ENCODE measurements around the gene OLIG3. TPM values are rescaled to one million over a fixed set of nuclear protein-coding genes. Genes with fewer than 3 reads are reported as not detected.

OLIG3 gene
- polyA plus RNA-seq (2011; rRNA removed) = not detected in 2 replicates
- not detected in 2 replicates for polyA minus RNA-seq (2011; rRNA and poly(A)+ RNA removed)

GRCh38 chr6:137494281-137494987 is at the start of gene OLIG3:
OLIG3 (minus strand) TSS chr6:137494394; CDS start chr6:137494170, 224 bp downstream.
- CTCF ChIA-PET = interaction anchor here (1.2 kb wide), 1 partner anchor 32 kb away, joined by 3 read pairs; no protein-coding TSS in a partner anchor
- Histone ChIP-seq H3K27me3 (ENCODE audit: control insufficient read depth, insufficient read depth, low read length) (peaks cover 94% of the 10 kb centered on the region), H3K4me3 (ENCODE audit: low read depth, low read length) (no peak within 1 kb of the TSS), H3K27ac (ENCODE audit: low read depth, low read length) (no peak within 1 kb of the TSS), H3K9me3 (ENCODE audit: control insufficient read depth, insufficient read depth, low read length) (peaks cover 6% of the 10 kb centered on the region; the same call in 1 of the 2 replicates)
- POLR2A ChIA-PET = no interaction called here
- no peak for DNase-seq (ENCODE audit: low read depth, low spot score)
- TF ChIP-seq CTCF (IDR thresholded peaks at IDR 0.05; ENCODE audit: low read depth, low read length) = no peak

- CTCF ChIA-PET = no interaction called here
- no peak overlapping the region for H3K27ac ChIP-seq (ENCODE audit: low read depth, low read length)
- POLR2A ChIA-PET = no interaction called here
- H3K9me3 ChIP-seq (ENCODE audit: control insufficient read depth, insufficient read depth, low read length) = no peaks in the 10 kb centered on the region
- no peak for TF ChIP-seq CTCF (IDR thresholded peaks at IDR 0.05; ENCODE audit: low read depth, low read length)
- no peaks in the 10 kb centered on the region for H3K27me3 ChIP-seq (ENCODE audit: control insufficient read depth, insufficient read depth, low read length)
- DNase-seq (ENCODE audit: low read depth, low spot score) = no peak
- H3K4me3 ChIP-seq (ENCODE audit: low read depth, low read length) = no peak overlapping the region
Measured at GRCh38 chr6:137543114-137543513, 48.9 kb upstream of the OLIG3 start.

- Histone ChIP-seq H3K27me3 (ENCODE audit: control insufficient read depth, insufficient read depth, low read length) (no peaks in the 10 kb centered on the region), H3K4me3 (ENCODE audit: low read depth, low read length) (no peak overlapping the region), H3K27ac (ENCODE audit: low read depth, low read length) (no peak overlapping the region), H3K9me3 (ENCODE audit: control insufficient read depth, insufficient read depth, low read length) (no peaks in the 10 kb centered on the region)
- CTCF ChIA-PET = no interaction called here
- POLR2A ChIA-PET = no interaction called here
- DNase-seq (ENCODE audit: low read depth, low spot score) = no peak
- no peak for TF ChIP-seq CTCF (IDR thresholded peaks at IDR 0.05; ENCODE audit: low read depth, low read length)
Measured at GRCh38 chr6:137542713-137543112, 48.5 kb upstream of the OLIG3 start.

- no peak for TF ChIP-seq CTCF (IDR thresholded peaks at IDR 0.05; ENCODE audit: low read depth, low read length)
- H3K27ac ChIP-seq (ENCODE audit: low read depth, low read length) = no peak overlapping the region
- CTCF ChIA-PET = no interaction called here
- no peaks in the 10 kb centered on the region for H3K9me3 ChIP-seq (ENCODE audit: control insufficient read depth, insufficient read depth, low read length)
- POLR2A ChIA-PET = no interaction called here
- no peaks in the 10 kb centered on the region for H3K27me3 ChIP-seq (ENCODE audit: control insufficient read depth, insufficient read depth, low read length)
- no peak overlapping the region for H3K4me3 ChIP-seq (ENCODE audit: low read depth, low read length)
- DNase-seq (ENCODE audit: low read depth, low spot score) = no peak
Measured at GRCh38 chr6:137541534-137542063, 47.4 kb upstream of the OLIG3 start.

GRCh38 chr6:137536104-137536773 is 42.0 kb upstream of the OLIG3 start:
- Histone ChIP-seq H3K9me3 (ENCODE audit: control insufficient read depth, insufficient read depth, low read length) (no peaks in the 10 kb centered on the region), H3K27me3 (ENCODE audit: control insufficient read depth, insufficient read depth, low read length) (no peaks in the 10 kb centered on the region), H3K27ac (ENCODE audit: low read depth, low read length) (no peak overlapping the region), H3K4me3 (ENCODE audit: low read depth, low read length) (no peak overlapping the region)
- ChIA-PET POLR2A (no interaction called here), CTCF (no interaction called here)
- no peak for TF ChIP-seq CTCF (IDR thresholded peaks at IDR 0.05; ENCODE audit: low read depth, low read length)
- DNase-seq (ENCODE audit: low read depth, low spot score) = no peak
